Kidney tubule cell (primary cell): ENCODE measurements around the gene MME.

Source experiments
- DNase-seq: peaks from one replicate; pipeline ENCODE4 v3.0.0-alpha.2; 2018; ENCODE audit warnings: low spot score

Gene MME

GRCh38 chr3:155079746-155080487, at the start of gene MME:
Gene MME, plus strand, starts transcription at chr3:155080319. Its CDS starts 3,849 bp downstream, at chr3:155084168.
- DNase-seq = peak; percentile 65

GRCh38 chr3:155031186-155031585, 48.9 kb upstream of the MME start:
- no peak for DNase-seq

GRCh38 chr3:155032918-155033317, 47.2 kb upstream of the MME start:
- peak; percentile 58 for DNase-seq

- no peak for DNase-seq
Observed at GRCh38 chr3:155034786-155035185, 45.3 kb upstream of the MME start.

- no peak for DNase-seq
Observed at GRCh38 chr3:155035553-155035952, 44.6 kb upstream of the MME start.

GRCh38 chr3:155037508-155038202, 42.5 kb upstream of the MME start:
- no peak for DNase-seq

GRCh38 chr3:155038203-155038554, 41.9 kb upstream of the MME start:
- DNase-seq = no peak

- DNase-seq = no peak
Observed at GRCh38 chr3:155046935-155047334, 33.2 kb upstream of the MME start.

GRCh38 chr3:155047672-155048071, 32.4 kb upstream of the MME start:
- DNase-seq = no peak

GRCh38 chr3:155049959-155050358, 30.2 kb upstream of the MME start:
- no peak for DNase-seq

- DNase-seq = no peak
Observed at GRCh38 chr3:155052470-155052869, 27.6 kb upstream of the MME start.

- no peak for DNase-seq
Observed at GRCh38 chr3:155053756-155054155, 26.4 kb upstream of the MME start.

- no peak for DNase-seq
Observed at GRCh38 chr3:155064920-155065319, 15.2 kb upstream of the MME start.

GRCh38 chr3:155065537-155065936, 14.6 kb upstream of the MME start:
- peak; percentile 92 for DNase-seq

GRCh38 chr3:155069729-155070128, 10.4 kb upstream of the MME start:
- peak; percentile 63 for DNase-seq

- DNase-seq = no peak
Observed at GRCh38 chr3:155070316-155070715, 9.8 kb upstream of the MME start.

- DNase-seq = peak; percentile 92
Observed at GRCh38 chr3:155070932-155071387, 9.2 kb upstream of the MME start.

- DNase-seq = no peak
Observed at GRCh38 chr3:155075200-155075599, 4.9 kb upstream of the MME start.

GRCh38 chr3:155076888-155077287, 3.2 kb upstream of the MME start:
- peak; percentile 29 for DNase-seq

- no peak for DNase-seq
Observed at GRCh38 chr3:155078711-155079467, 1.2 kb upstream of the MME start.

- DNase-seq = no peak
Observed at GRCh38 chr3:155079468-155079745, 712 bp upstream of the MME start.

GRCh38 chr3:155080692-155081091, 573 bp downstream of the MME start:
- no peak for DNase-seq

- DNase-seq = no peak
Observed at GRCh38 chr3:155083313-155083905, 3.3 kb downstream of the MME start.
